ENCODE data around the gene ADAMTS17. TPM values are rescaled to one million over a fixed set of nuclear protein-coding genes. Genes with fewer than 3 reads are reported as not detected.

ADAMTS17 gene
- total RNA-seq, 4 donors from 2014 or later = 6.0 to 17.6 (median 8.2) TPM

DNA sequence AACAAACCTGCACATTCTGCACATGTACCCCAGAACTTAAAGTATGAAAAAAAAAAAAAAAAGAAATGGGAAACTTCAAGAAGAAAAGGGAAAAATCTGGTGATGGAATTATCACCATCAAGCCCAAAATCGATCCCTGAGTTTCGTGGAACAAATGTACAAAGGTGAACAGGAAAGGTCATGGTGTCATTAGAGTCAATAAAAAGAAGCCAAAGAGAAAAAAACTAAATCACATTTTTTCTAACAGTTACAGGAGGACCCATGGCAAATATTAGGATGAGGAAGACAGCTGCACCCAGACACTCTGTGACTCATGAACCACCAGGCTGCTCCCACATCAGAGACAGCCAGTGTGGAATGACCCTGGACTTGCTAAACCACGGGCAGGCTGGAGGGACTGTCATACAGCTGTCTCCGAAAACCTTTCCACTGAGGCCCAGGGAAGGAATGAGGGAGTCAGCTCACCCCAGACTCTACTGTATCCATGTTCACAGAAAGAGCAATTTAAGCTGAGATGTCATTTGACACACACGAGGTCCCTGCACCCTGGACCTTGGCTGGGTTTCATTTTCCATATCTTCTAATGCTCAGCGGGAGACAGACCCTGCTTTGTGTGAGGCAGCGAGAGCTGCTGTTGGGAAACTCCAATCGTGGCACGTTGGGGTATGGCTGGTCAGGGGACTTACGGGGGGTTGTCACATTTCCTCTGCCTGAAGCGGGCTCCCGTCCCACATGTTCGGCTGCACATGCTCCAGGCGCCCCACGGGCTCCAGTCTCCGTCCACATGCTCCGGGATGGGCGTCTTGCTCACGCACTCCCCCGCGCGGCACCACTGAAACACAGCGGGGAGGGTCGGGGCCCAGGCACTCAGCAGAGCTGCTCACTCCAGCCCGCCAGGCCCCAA lies 210.2 kb downstream of the ADAMTS17 start:
- peak; percentile 24 for DNase-seq
- Histone ChIP-seq H3K4me3 (peak overlapping the region in 1 of 4 donors; percentile 23), H3K27ac (no peak overlapping the region), H3K36me3 (no peaks in the 10 kb centered on the region), H3K4me1 (peaks cover 0 to 3% (median 0%) of the 10 kb centered on the region in 4 donors), H3K27me3 (no peaks in the 10 kb centered on the region), H3K9me3 (no peaks in the 10 kb centered on the region)
- intact Hi-C loops (cut with DNase I; ENCODE audit: low total_unique reads) (no loop called here), in situ Hi-C loops (cut with MboI; ENCODE audit: low pct_ligation_motif_present in 1 of 4, low pct_unique_long_range_greater_than_20kb in 1 of 4, low sequenced_read_pairs in 3 of 4) (no loop called here)
- TF ChIP-seq POLR2AphosphoS5 (IDR thresholded peaks at IDR 0.05) (no peak), CTCF (IDR thresholded peaks at IDR 0.05) (peak in 4 of 5 experiments; percentile 12 to 25 (median 14))
- 36 to 74% methylated on average over 2 to 23 of the region's 25 CpGs for WGBS, 2 donors (ENCODE audit: low coverage in 1 of 2)

DNA sequence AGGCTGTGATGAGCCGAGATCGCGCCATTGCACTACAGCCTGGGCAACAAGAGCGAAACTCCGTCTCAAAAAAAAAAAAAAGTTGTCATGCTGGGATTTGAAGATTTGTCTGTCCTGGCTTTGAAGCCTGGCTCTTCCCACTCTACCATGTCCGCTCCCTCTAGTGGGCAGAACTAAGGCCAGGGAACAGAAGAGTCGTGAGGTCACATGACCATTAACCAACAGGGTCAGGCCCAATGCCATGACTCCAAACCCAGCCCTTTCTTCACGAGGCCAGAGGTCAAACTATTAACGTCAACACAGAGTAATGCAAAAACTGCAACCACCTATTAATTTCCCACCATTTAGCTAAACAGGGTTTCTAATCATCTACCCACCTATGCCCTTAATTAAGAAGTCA lies 212.1 kb downstream of the ADAMTS17 start:
- DNase-seq = no peak
- Histone ChIP-seq H3K9me3 (no peaks in the 10 kb centered on the region), H3K4me3 (no peak overlapping the region), H3K36me3 (no peaks in the 10 kb centered on the region), H3K27ac (no peak overlapping the region), H3K4me1 (peaks cover 0 to 4% (median 1%) of the 10 kb centered on the region in 4 donors), H3K27me3 (no peaks in the 10 kb centered on the region)
- 80 to 93% methylated on average over 1 to 9 of the region's 9 CpGs for WGBS, 2 donors (ENCODE audit: low coverage in 1 of 2)
- in situ Hi-C loops (cut with MboI; ENCODE audit: low pct_ligation_motif_present in 1 of 4, low pct_unique_long_range_greater_than_20kb in 1 of 4, low sequenced_read_pairs in 3 of 4) = no loop called here
- intact Hi-C loops (cut with DNase I; ENCODE audit: low total_unique reads) = no loop called here
- no peak for TF ChIP-seq CTCF (IDR thresholded peaks at IDR 0.05)
- TF ChIP-seq POLR2A (IDR thresholded peaks at IDR 0.05) = no peak
- TF ChIP-seq EP300 (IDR thresholded peaks at IDR 0.05; ENCODE audit: low read depth) = no peak
- TF ChIP-seq POLR2AphosphoS5 (IDR thresholded peaks at IDR 0.05) = no peak

DNA sequence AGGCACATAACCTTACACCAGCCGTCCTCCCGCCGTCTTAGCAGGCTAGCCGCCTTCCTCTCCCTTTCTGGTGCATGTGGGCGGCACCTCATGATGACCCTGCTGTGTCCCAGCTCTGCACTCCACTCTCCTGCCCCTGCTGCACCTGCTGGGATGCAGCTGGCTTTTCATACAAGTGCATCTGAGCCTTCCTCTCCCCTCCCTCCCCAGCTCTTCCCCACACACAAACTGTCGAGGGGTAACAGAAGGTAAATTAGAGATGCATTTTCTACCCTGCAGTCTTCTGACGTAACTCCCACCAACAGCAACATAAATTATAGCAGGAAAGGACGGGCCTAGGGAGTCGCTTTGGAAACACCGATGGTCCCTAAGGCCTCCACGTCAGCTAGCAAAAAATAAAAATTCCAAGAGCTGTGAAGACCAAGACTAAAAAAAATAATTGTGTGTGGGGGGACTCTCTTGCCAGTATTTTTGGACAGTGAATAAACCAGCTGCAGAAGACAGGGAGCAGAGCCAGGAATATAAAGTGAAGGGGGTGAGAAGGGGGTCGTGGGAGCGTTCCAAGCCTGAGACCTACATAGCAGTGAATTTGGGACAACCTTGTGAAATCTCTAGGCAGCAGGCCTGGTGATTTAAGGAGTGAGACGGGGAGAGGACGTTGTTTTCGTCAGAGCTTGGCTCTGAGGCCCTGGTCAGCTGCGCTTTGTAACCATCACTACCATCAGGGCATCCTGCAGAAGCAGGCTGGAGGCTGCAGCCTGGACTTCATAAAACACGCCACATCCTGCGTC lies 216.2 kb downstream of the ADAMTS17 start:
- H3K27ac ChIP-seq = peak overlapping the region in 2 of 4 donors; percentile 61 to 74
- no peak for TF ChIP-seq CTCF (IDR thresholded peaks at IDR 0.05)
- TF ChIP-seq POLR2A (IDR thresholded peaks at IDR 0.05) = no peak
- TF ChIP-seq EP300 (IDR thresholded peaks at IDR 0.05; ENCODE audit: low read depth) = peak; percentile 68
- peak in 2 of 3 donors; percentile 55 to 74 for TF ChIP-seq POLR2AphosphoS5 (IDR thresholded peaks at IDR 0.05)
- H3K27me3 ChIP-seq = no peaks in the 10 kb centered on the region
- WGBS, 2 donors (ENCODE audit: low coverage in 1 of 2) = 53 to 78% methylated on average over 6 to 19 of the region's 19 CpGs
- H3K36me3 ChIP-seq = no peaks in the 10 kb centered on the region
- H3K4me3 ChIP-seq = no peak overlapping the region
- DNase-seq = peak; percentile 26
- in situ Hi-C loops (cut with MboI; ENCODE audit: low pct_ligation_motif_present in 1 of 4, low pct_unique_long_range_greater_than_20kb in 1 of 4, low sequenced_read_pairs in 3 of 4) (no loop called here), intact Hi-C loops (cut with DNase I; ENCODE audit: low total_unique reads) (no loop called here)
- peaks cover 10 to 16% of the 10 kb centered on the region in 2 donors for H3K9me3 ChIP-seq
- H3K4me1 ChIP-seq = peaks cover 0 to 4% (median 0%) of the 10 kb centered on the region in 4 donors

GRCh38 chr15:100124936-100125335 lies 216.8 kb downstream of the ADAMTS17 start:
- H3K36me3 ChIP-seq = no peaks in the 10 kb centered on the region
- H3K4me3 ChIP-seq = no peak overlapping the region
- peak overlapping the region in 2 of 4 donors; percentile 61 to 74 for H3K27ac ChIP-seq
- H3K27me3 ChIP-seq = no peaks in the 10 kb centered on the region
- DNase-seq = no peak
- peaks cover 0 to 4% (median 0%) of the 10 kb centered on the region in 4 donors for H3K4me1 ChIP-seq
- no peak for TF ChIP-seq POLR2A (IDR thresholded peaks at IDR 0.05)
- in situ Hi-C loops (cut with MboI; ENCODE audit: low pct_ligation_motif_present in 1 of 4, low pct_unique_long_range_greater_than_20kb in 1 of 4, low sequenced_read_pairs in 3 of 4) (no loop called here), intact Hi-C loops (cut with DNase I; ENCODE audit: low total_unique reads) (no loop called here)
- H3K9me3 ChIP-seq = peaks cover 10 to 16% of the 10 kb centered on the region in 2 donors
- 95% methylated on average over 5 of the region's 5 CpGs; no CpG with 5 or more reads in 1 of the 2 donors for WGBS, 2 donors (ENCODE audit: low coverage in 1 of 2)
